Astrocyte of the spinal cord (primary cell): Measurements from ENCODE around the gene CHIT1.
"Not testable (repeated sequence)": the region's sequence is repeated elsewhere in the genome, so short reads cannot be mapped to it uniquely, and the experiment has no call there.

Experiments used
- DNase-seq: peaks from one replicate; pipeline ENCODE4 v3.0.0; 2011; ENCODE audit warnings: low read depth, low spot score
- H3K4me3 ChIP-seq: 2 replicates; pipeline ENCODE4 v1.5.1; 2011; ENCODE audit warnings: low read depth, mild to moderate bottlenecking, low read length, moderate library complexity
- CTCF ChIP-seq: IDR thresholded peaks from 2 replicates; pipeline ENCODE4 v1.5.1; 2012; ENCODE audit warnings: low read depth, mild to moderate bottlenecking, low read length, inconsistent platforms
- in situ Hi-C: cut with HindIII; loops from 2 replicates; pipeline ENCODE4 v1.10.0; 2017; ENCODE audit warnings: low sequenced_read_pairs

The CHIT1 gene

GRCh38 chr1:203244776-203245175 is 15.3 kb upstream of the CHIT1 start:
- H3K4me3 ChIP-seq: no peak overlapping the region
- in situ Hi-C loops: no loop called here
- DNase-seq: no peak
- TF ChIP-seq CTCF: no peak

- H3K4me3 ChIP-seq, in situ Hi-C loops, DNase-seq: not testable (repeated sequence)
Observed at GRCh38 chr1:203241708-203242107, 12.2 kb upstream of the CHIT1 start.

- DNase-seq: no peak
- in situ Hi-C loops: no loop called here
- TF ChIP-seq CTCF: no peak
- no peak overlapping the region for H3K4me3 ChIP-seq
Observed at GRCh38 chr1:203239526-203240305, 10.2 kb upstream of the CHIT1 start.

- no peak for TF ChIP-seq CTCF
- DNase-seq: no peak
- H3K4me3 ChIP-seq: no peak overlapping the region
- in situ Hi-C loops: no loop called here
Observed at GRCh38 chr1:203239081-203239480, 9.6 kb upstream of the CHIT1 start.

DNA sequence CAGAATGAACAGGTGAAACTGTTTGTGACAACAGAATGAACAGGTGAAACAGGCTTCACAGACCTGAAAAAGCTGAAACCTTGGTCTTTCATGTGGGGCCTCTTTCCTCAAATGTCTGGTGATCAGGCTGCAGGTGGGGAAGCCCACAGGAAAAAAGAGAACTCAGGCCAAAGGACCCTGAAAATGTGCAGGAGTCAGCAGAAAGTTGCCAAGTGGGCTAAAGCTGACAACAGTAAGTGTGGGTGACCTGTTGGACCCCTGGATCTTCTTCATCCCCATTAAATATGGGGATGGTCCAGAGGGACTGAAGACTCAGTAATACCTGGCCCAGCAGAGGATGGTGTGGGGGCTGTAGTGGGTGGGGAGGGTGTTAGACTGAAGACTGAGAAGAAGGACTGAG is 9.1 kb upstream of the CHIT1 start:
- no peak for DNase-seq
- no peak for TF ChIP-seq CTCF
- in situ Hi-C loops: no loop called here
- no peak overlapping the region for H3K4me3 ChIP-seq

GRCh38 chr1:203234901-203235300 is 5.4 kb upstream of the CHIT1 start:
- in situ Hi-C loops, DNase-seq, H3K4me3 ChIP-seq: not testable (repeated sequence)

DNA sequence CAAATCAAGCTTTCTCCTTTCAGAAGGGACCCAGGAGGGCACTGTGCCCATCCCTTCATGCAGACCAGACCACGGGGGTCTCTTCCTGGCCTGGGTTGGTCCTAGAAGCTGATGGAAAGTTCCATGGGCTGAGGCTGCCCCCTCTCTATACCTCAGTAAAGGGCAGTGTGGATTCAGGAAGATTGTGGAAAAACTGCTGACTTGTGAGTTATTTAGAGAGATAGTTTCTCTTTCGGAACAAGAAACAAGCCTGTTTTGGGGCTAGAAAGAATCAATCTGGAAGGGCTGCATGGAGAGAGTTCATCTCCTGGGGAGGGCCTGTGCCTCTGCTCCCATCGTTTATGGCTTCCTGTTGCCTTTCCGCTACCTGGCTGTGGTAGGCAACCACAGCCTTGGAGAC is 803 bp downstream of the CHIT1 start:
- no peak overlapping the region for H3K4me3 ChIP-seq
- in situ Hi-C loops: no loop called here
- no peak for TF ChIP-seq CTCF

More for the DNA sequence above, 803 bp downstream of the CHIT1 start:
- DNase-seq: no peak
